GM19452 (cell line): ENCODE measurements around the gene RAB1A.

Experiments used
- ATAC-seq: cut with Tn5 transposase; IDR thresholded peaks from one replicate; pipeline ENCODE4 v1.9.1; 2021; ENCODE audit not compliant: unreplicated experiment

RAB1A gene

GRCh38 chr2:65040400-65041261, 89.3 kb downstream of the RAB1A start:
- peak; percentile 73 for ATAC-seq

- no peak for ATAC-seq
Measured at GRCh38 chr2:65039640-65040039, 90.3 kb downstream of the RAB1A start.

- ATAC-seq: no peak
Measured at GRCh38 chr2:65037178-65037577, 92.7 kb downstream of the RAB1A start.
